PC-9 (cell line): Measurements from ENCODE around the gene PIK3R1. TPM values are rescaled to one million over a fixed set of nuclear protein-coding genes. Genes with fewer than 3 reads are reported as not detected.

ENCODE experiments used
- BruUV-seq: library from RNA; stranded (reverse); fragments of 400-500 nt; replicated peaks from 2 replicates; lab custom pipeline; 2021; lab: Mats Ljungman, UMichigan
- CTCF ChIA-PET: fragments of 300-600 bp; sonication (Branson Sonifier 250); formaldehyde crosslinking; loops from one replicate; lab custom pipeline; 2022; ENCODE audit warnings: antibody characterized with exemption; lab: Charles Lee
- POLR2A ChIA-PET: fragments of 300-600 bp; sonication (Branson Sonifier 250); formaldehyde crosslinking; loops from one replicate; lab custom pipeline; 2022; ENCODE audit warnings: antibody characterized with exemption; ENCODE audit not compliant: unreplicated experiment; lab: Charles Lee
- DNase-seq, 2 experiments: peaks; one replicate each; pipeline versions ENCODE4 v3.0.0 to v3.0.0-alpha.2; 2015 to 2022; ENCODE audit warnings: mixed read lengths in 1 of 2
- H2AFZ ChIP-seq: fragments of 200-600 bp; sonication (generic); 2 replicates; pipeline ENCODE4 v1.8.1; 2017; ENCODE audit warnings: antibody characterized with exemption
- H3F3A ChIP-seq: fragments of 200-600 bp; sonication (generic); 2 replicates; pipeline ENCODE4 v1.8.1; 2017; ENCODE audit warnings: antibody characterized with exemption, mild to moderate bottlenecking, low read depth; ENCODE audit not compliant: insufficient read depth
- H3K27ac ChIP-seq: fragments of 200-600 bp; sonication (generic); 2 replicates; pipeline ENCODE4 v1.6.1; 2016; ENCODE audit warnings: mixed run types
- H3K27me3 ChIP-seq: fragments of 200-600 bp; sonication (generic); 2 replicates; pipeline ENCODE4 v1.6.1; 2016; ENCODE audit warnings: low read depth, mixed run types; ENCODE audit not compliant: insufficient read depth
- H3K36me3 ChIP-seq: fragments of 200-600 bp; sonication (generic); 2 replicates; pipeline ENCODE4 v1.6.1; 2016; ENCODE audit warnings: low read depth, mixed run types
- H3K4me1 ChIP-seq: fragments of 200-600 bp; sonication (generic); replicated peaks from 2 replicates; pipeline ENCODE4 v1.6.1; 2016; ENCODE audit warnings: mixed run types; ENCODE audit not compliant: insufficient read depth
- H3K4me2 ChIP-seq: fragments of 200-600 bp; sonication (generic); 2 replicates; pipeline ENCODE4 v1.6.1; 2017; ENCODE audit warnings: mixed run types
- H3K4me3 ChIP-seq: fragments of 200-600 bp; sonication (generic); 2 replicates; pipeline ENCODE4 v1.6.1; 2016; ENCODE audit warnings: mixed run types
- H3K79me2 ChIP-seq: fragments of 200-600 bp; sonication (generic); 2 replicates; pipeline ENCODE4 v1.6.1; 2017; ENCODE audit warnings: low read depth, mixed run types
- H3K9me2 ChIP-seq: fragments of 200-600 bp; sonication (generic); 2 replicates; pipeline ENCODE4 v1.8.1; 2017; ENCODE audit warnings: mild to moderate bottlenecking; ENCODE audit not compliant: insufficient read depth
- H3K9me3 ChIP-seq: fragments of 200-600 bp; sonication (generic); 2 replicates; pipeline ENCODE4 v1.8.1; 2016; ENCODE audit warnings: low read depth; ENCODE audit not compliant: insufficient read depth
- H4K20me1 ChIP-seq: fragments of 200-600 bp; sonication (generic); 2 replicates; pipeline ENCODE4 v1.8.1; 2017; ENCODE audit not compliant: insufficient read depth
- CTCF ChIP-seq: fragments of 200-600 bp; sonication (generic); conservative IDR thresholded peaks from 2 replicates; pipeline ENCODE4 v1.6.1; 2017; ENCODE audit warnings: mixed run types, antibody characterized with exemption, mild to moderate bottlenecking, moderate library complexity
- EZH2 ChIP-seq: fragments of 200-600 bp; sonication (generic); IDR thresholded peaks from 2 replicates; pipeline ENCODE4 v1.8.0; 2017; ENCODE audit warnings: antibody characterized with exemption, low read depth
- intact Hi-C: fragments of 100-400 bp; cut with micrococcal nuclease; formaldehyde crosslinking; loops from one replicate; pipeline ENCODE4 v1.10.0; 2022; ENCODE audit not compliant: unreplicated experiment
- total RNA-seq: library from RNA; stranded (reverse); gene quantifications from 2 replicates; pipeline ENCODE4 v1.2.3, GENCODE V29; 2021

PIK3R1 gene
- total RNA-seq, 1 experiment from 2014 or later, result 15.9 TPM

DNA sequence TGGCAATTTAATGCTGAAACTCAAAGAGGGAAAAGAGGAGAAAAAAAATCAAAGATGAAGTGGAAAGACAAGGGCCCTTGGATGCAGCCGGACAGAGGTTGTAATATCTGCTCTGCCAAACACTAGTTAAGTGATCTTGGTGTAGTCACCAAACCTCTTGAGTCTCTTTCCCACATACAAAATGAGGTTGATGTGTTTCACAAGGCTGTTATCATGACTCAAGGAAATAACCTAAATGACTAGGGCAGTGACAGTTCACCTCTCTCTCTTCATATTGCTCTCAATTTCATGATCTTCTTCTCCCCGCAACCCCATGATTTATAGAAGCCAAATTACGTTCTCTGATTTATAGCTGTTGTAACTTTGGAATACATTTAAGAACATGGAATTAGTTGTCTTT is 44.9 kb downstream of the PIK3R1 start:
- Histone ChIP-seq H3K4me2 (no peak overlapping the region), H3K27me3 (no peaks in the 10 kb centered on the region), H3K4me1 (no peaks in the 10 kb centered on the region), H3K36me3 (no peaks in the 10 kb centered on the region), H3K79me2 (no peaks in the 10 kb centered on the region), H3K27ac (no peak overlapping the region), H2AFZ (no peak overlapping the region), H3K9me3 (no peaks in the 10 kb centered on the region), H3K9me2 (no peaks in the 10 kb centered on the region), H3F3A (0 out of 2 replicates have a peak, but pooled peaks cover 5% of the 10 kb centered on the region), H4K20me1 (no peaks in the 10 kb centered on the region), H3K4me3 (no peak overlapping the region)
- no TSS peak for BruUV-seq
- TF ChIP-seq CTCF, result no peak
- TF ChIP-seq EZH2, result no peak
- ChIA-PET CTCF (interaction anchor here (0.6 kb wide), 1 partner anchor 22 kb away, joined by 4 read pairs; no protein-coding TSS in a partner anchor), POLR2A (no interaction called here)
- intact Hi-C loops, result no loop called here
- DNase-seq, result no peak

DNA sequence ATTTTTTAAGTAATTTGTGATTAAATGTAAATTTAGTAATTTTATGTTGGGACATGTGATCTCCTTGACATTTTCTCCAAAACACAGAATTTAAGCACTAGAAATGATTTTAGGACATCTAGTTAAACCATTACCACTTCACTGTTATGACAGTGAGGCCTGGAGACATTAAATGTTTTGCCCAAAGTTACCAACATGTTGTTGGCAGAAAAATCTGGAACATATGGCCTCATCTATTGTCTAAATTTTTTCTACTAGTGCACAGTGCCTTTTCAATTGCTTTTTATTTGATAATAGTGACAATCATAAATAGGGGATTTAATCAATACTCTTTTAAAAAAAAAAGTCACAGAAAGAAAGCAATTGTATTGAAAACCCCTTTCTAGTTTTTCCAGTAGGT is 45.6 kb downstream of the PIK3R1 start:
- H3K27ac ChIP-seq, result no peak overlapping the region
- no peak overlapping the region for H3K4me2 ChIP-seq
- no peak for DNase-seq
- no peak overlapping the region for H3K4me3 ChIP-seq
- no peaks in the 10 kb centered on the region for H4K20me1 ChIP-seq
- H2AFZ ChIP-seq, result no peak overlapping the region
- ChIA-PET CTCF (interaction anchor here (0.6 kb wide), 1 partner anchor 23 kb away, joined by 4 read pairs; no protein-coding TSS in a partner anchor), POLR2A (no interaction called here)
- TF ChIP-seq EZH2 (no peak), CTCF (no peak)
- no peaks in the 10 kb centered on the region for H3K27me3 ChIP-seq
- no peaks in the 10 kb centered on the region for H3K79me2 ChIP-seq
- H3K4me1 ChIP-seq, result no peaks in the 10 kb centered on the region
- BruUV-seq, result no TSS peak
- H3F3A ChIP-seq, result 0 out of 2 replicates have a peak, but pooled peaks cover 5% of the 10 kb centered on the region
- intact Hi-C loops, result no loop called here
- no peaks in the 10 kb centered on the region for H3K9me2 ChIP-seq
- H3K36me3 ChIP-seq, result no peaks in the 10 kb centered on the region
- H3K9me3 ChIP-seq, result no peaks in the 10 kb centered on the region

DNA sequence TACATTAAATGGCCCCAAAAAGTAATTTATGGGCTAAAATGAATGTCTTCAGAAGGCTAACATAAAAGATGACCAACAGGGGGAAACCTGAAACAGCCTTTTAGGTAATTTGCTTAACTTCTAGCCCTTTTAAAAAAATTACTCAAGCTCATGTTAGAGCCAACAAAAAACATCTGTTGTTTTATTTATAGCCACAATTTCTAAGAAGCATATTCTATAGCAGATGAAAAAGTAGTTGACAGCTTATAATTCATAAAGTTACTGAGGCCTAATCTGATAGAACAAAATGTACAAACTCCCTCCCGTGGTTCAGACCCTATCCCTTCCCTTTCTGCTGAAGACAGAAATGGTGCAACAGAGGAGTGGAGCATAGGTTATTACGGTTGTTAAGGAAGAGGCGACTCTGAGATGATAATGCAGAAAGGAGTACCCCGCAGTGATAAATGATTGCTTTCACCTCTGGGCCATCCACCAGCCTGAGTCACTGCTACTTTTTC is 46.1 kb downstream of the PIK3R1 start:
- H3K27me3 ChIP-seq, result no peaks in the 10 kb centered on the region
- no peaks in the 10 kb centered on the region for H4K20me1 ChIP-seq
- H3K4me3 ChIP-seq, result no peak overlapping the region
- no peak overlapping the region for H2AFZ ChIP-seq
- no peaks in the 10 kb centered on the region for H3K36me3 ChIP-seq
- ChIA-PET POLR2A (no interaction called here), CTCF (no interaction called here)
- H3K79me2 ChIP-seq, result no peaks in the 10 kb centered on the region
- 0 out of 2 replicates have a peak, but pooled peaks cover 5% of the 10 kb centered on the region for H3F3A ChIP-seq
- no peak overlapping the region for H3K27ac ChIP-seq
- no peaks in the 10 kb centered on the region for H3K4me1 ChIP-seq
- intact Hi-C loops, result no loop called here
- no TSS peak for BruUV-seq
- H3K9me3 ChIP-seq, result no peaks in the 10 kb centered on the region
- no peak for TF ChIP-seq EZH2
- no peak for TF ChIP-seq CTCF
- H3K4me2 ChIP-seq, result no peak overlapping the region
- DNase-seq, result no peak
- H3K9me2 ChIP-seq, result no peaks in the 10 kb centered on the region
